NB4 (cell line): Measurements from ENCODE around the gene TMEM178A.
"Not testable (repeated sequence)": the region's sequence is repeated elsewhere in the genome, so short reads cannot be mapped to it uniquely, and the experiment has no call there.

Experiments
- DNase-seq: peaks from one replicate; pipeline ENCODE4 v3.0.0; 2010; ENCODE audit warnings: low read depth
- H3K4me3 ChIP-seq: one replicate; pipeline ENCODE4 v1.5.1; 2011; ENCODE audit warnings: mild to moderate bottlenecking, low read depth, low read length, moderate library complexity
- CTCF ChIP-seq: IDR thresholded peaks from one replicate; pipeline ENCODE4 v1.5.1; 2012; ENCODE audit warnings: low read depth, low read length
- MAX ChIP-seq: IDR thresholded peaks from 2 replicates; pipeline ENCODE4 v1.6.1; 2011; ENCODE audit warnings: low read depth, low read length
- MYC ChIP-seq: IDR thresholded peaks from 2 replicates; pipeline ENCODE4 v1.6.1; 2011; ENCODE audit warnings: low read depth, low read length
- POLR2A ChIP-seq: IDR thresholded peaks from 2 replicates; pipeline ENCODE4 v1.6.1; 2011; ENCODE audit warnings: mild to moderate bottlenecking; ENCODE audit not compliant: insufficient read length; ENCODE audit errors: extremely low read depth

TMEM178A gene

GRCh38 chr2:39648580-39648979 is 17.1 kb upstream of the TMEM178A start:
- TF ChIP-seq POLR2A (no peak), MAX (no peak), CTCF (no peak), MYC (no peak)
- no peak for DNase-seq
- H3K4me3 ChIP-seq, result no peak overlapping the region

GRCh38 chr2:39649511-39649910 is 16.2 kb upstream of the TMEM178A start:
- DNase-seq, result no peak
- TF ChIP-seq POLR2A (no peak), CTCF (no peak), MAX (no peak), MYC (no peak)
- H3K4me3 ChIP-seq, result no peak overlapping the region

- no peak for DNase-seq
- TF ChIP-seq MAX (no peak), POLR2A (no peak), CTCF (no peak), MYC (no peak)
- no peak overlapping the region for H3K4me3 ChIP-seq
These were observed 15.2 kb upstream of the TMEM178A start for GRCh38 chr2:39650468-39650867.

- not testable (repeated sequence) for DNase-seq, H3K4me3 ChIP-seq
These were observed 9.5 kb upstream of the TMEM178A start for GRCh38 chr2:39656215-39656614.

GRCh38 chr2:39657287-39657937 is 8.3 kb upstream of the TMEM178A start:
- no peak for DNase-seq
- TF ChIP-seq POLR2A, result no peak
- no peak overlapping the region for H3K4me3 ChIP-seq

GRCh38 chr2:39658371-39658770 is 7.3 kb upstream of the TMEM178A start:
- TF ChIP-seq CTCF, result no peak
- TF ChIP-seq POLR2A, result no peak
- no peak for TF ChIP-seq MYC
- no peak for TF ChIP-seq MAX
- H3K4me3 ChIP-seq, result no peak overlapping the region
- no peak for DNase-seq

GRCh38 chr2:39659765-39660611 is 5.7 kb upstream of the TMEM178A start:
- DNase-seq, result no peak
- TF ChIP-seq CTCF (no peak), MYC (no peak), MAX (no peak), POLR2A (no peak)

More at GRCh38 chr2:39659765-39660611, 5.7 kb upstream of the TMEM178A start:
- H3K4me3 ChIP-seq, result no peak overlapping the region
